CD4-positive, alpha-beta T cell treated with Interleukin-12 subunit alpha and Interleukin-12 subunit beta, for 1 hour (primary cell): ENCODE data around the gene IFNA4.

Source experiments
- DNase-seq: peaks from one replicate; pipeline ENCODE4 v3.0.0-alpha.2; 2020

IFNA4 gene

GRCh38 chr9:21165516-21165915, 21.9 kb downstream of the IFNA4 start:
- DNase-seq, result no peak

DNA sequence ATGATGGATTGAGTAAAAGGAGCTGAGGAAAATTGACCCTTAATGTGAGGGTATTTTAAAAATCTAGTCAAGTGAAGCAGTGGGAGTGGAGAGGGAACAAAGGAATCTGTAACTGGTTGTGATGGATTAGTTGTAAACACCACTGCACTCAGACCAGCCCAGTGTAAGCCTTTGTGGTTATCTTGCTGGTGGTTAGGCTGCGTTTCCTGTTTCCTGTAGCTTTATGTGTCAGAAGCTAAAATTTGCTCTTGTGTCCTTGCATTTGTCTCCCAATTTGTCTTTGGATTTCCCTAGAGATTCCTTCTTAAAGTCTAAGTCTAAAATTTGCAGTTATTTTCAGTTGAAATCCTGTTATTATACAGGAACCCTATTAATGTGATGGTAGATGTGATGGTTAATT, 27.2 kb downstream of the IFNA4 start:
- DNase-seq, result peak; percentile 47

DNA sequence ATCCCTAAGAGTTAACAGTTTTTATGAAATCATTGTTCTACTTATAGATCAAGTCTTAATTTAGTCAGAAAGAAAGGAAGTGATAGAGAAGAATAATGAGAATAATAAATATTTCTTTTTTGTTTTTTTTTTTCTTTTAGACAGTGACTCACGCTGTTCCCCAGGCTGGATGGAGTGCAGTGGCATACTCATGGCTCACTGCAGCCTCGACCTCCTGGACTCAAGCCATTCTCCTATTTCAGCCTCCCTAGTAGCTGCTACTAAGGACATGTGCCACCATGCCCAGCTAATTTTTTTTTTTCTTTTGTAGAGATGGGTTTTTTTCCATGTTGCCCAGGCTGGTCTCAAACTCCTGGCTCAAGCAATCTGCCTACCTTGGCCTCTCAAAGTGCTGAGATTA, 31.9 kb downstream of the IFNA4 start:
- DNase-seq, result no peak

GRCh38 chr9:21154018-21154608, 33.3 kb downstream of the IFNA4 start:
- DNase-seq, result peak; percentile 36

DNA sequence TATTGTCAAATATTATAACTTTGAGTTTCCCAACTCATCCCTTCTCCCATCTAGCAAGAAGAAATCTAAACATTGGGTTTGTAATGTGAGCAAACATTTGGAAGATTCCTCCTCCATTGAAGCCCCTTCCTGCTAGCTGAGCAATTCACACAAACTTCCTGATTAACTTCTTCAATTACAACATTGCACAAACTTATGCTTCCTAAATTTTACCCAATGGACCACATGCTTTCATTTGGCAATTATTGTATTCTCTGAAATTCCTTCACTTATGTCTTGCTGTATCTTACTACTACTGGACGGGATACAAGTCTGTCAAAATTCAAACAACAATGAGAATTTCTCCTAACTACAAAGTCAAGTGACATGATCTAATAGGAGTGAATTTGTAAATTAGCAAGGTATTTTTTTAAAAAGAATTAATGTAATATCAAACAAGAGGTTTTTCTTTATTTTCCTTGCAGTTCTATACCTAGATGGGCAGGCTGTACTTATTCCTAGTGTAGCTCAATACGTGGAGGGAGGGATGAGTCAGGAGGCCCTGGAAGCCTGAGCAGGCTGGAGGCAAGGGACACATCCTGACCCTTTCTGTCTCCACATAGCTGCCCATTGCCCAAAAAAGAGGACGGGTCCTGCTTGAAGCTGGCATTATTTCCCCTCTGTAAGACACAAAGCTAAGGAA, 33.9 kb downstream of the IFNA4 start:
- no peak for DNase-seq

DNA sequence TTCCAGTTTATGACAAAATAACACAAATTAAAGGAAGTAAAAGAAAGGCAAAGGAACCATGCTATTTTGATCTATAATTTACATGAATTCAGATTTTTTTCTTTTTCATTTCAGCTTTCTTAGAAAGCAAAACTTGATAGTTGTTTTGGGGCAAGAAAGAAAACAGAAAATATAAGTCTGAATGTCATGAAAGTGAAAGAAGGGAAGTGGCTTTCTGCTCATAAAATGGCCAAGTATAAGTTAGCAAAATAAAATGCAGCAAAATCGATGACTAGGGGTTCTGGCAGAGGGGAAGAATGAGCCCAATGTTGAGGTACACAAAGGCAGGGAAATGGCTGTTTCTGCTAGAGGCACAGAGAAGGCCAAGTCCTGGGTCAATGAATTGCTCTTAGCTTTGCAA, 42.8 kb downstream of the IFNA4 start:
- no peak for DNase-seq

GRCh38 chr9:21141427-21141882, 45.9 kb downstream of the IFNA4 start, which contains the start of gene IFNW1:
Gene IFNW1 (minus strand): TSS chr9:21141832. CDS start chr9:21141570, 262 bp downstream.
- DNase-seq, result no peak

GRCh38 chr9:21137020-21137419, 50.4 kb downstream of the IFNA4 start:
- no peak for DNase-seq
